GM21723 (cell line): Measurements from ENCODE around the gene SPRR1B.
"Not testable (repeated sequence)": the region's sequence is repeated elsewhere in the genome, so short reads cannot be mapped to it uniquely, and the experiment has no call there.

ENCODE experiments used
- ATAC-seq: cut with Tn5 transposase; IDR thresholded peaks from one replicate; pipeline ENCODE4 v1.9.1; 2021; ENCODE audit warnings: mild to moderate bottlenecking, moderate library complexity; ENCODE audit not compliant: unreplicated experiment

Gene SPRR1B

GRCh38 chr1:153030895-153031294, at the start of gene SPRR1B:
Gene SPRR1B, plus strand, starts transcription at chr1:153031203. Its CDS starts 1,143 bp downstream, at chr1:153032346.
- ATAC-seq, result no peak

GRCh38 chr1:152982076-152982475, 48.9 kb upstream of the SPRR1B start:
- no peak for ATAC-seq

GRCh38 chr1:152983234-152983633, 47.8 kb upstream of the SPRR1B start:
- no peak for ATAC-seq

- no peak for ATAC-seq
Observed at GRCh38 chr1:152983743-152984142, 47.3 kb upstream of the SPRR1B start, which contains the start of gene SPRR1A. Gene SPRR1A, plus strand, starts transcription at chr1:152984081. Its CDS starts 1,150 bp downstream, at chr1:152985231.

- no peak for ATAC-seq
Observed at GRCh38 chr1:152986578-152986977, 44.4 kb upstream of the SPRR1B start.

- ATAC-seq, result no peak
Observed at GRCh38 chr1:152993186-152993585, 37.8 kb upstream of the SPRR1B start.

GRCh38 chr1:152995842-152996241, 35.2 kb upstream of the SPRR1B start:
- ATAC-seq, result no peak

GRCh38 chr1:152996633-152997400, 34.2 kb upstream of the SPRR1B start:
- ATAC-seq, result no peak

- ATAC-seq, result no peak
Observed at GRCh38 chr1:152997901-152998300, 33.1 kb upstream of the SPRR1B start.

- no peak for ATAC-seq
Observed at GRCh38 chr1:152998476-152998875, 32.5 kb upstream of the SPRR1B start.

GRCh38 chr1:152999818-153000217, 31.2 kb upstream of the SPRR1B start:
- no peak for ATAC-seq

GRCh38 chr1:153000294-153000693, 30.7 kb upstream of the SPRR1B start:
- ATAC-seq, result no peak

- ATAC-seq, result no peak
Observed at GRCh38 chr1:153001382-153001781, 29.6 kb upstream of the SPRR1B start, which contains the start of gene SPRR3. Gene SPRR3, plus strand, starts transcription at chr1:153001749. Its CDS starts 1,272 bp downstream, at chr1:153003021.

- ATAC-seq, result not testable (repeated sequence)
Observed at GRCh38 chr1:153011235-153011758, 19.7 kb upstream of the SPRR1B start.

- not testable (repeated sequence) for ATAC-seq
Observed at GRCh38 chr1:153021829-153022228, 9.2 kb upstream of the SPRR1B start.

- ATAC-seq, result not testable (repeated sequence)
Observed at GRCh38 chr1:153022340-153022739, 8.7 kb upstream of the SPRR1B start.

GRCh38 chr1:153023109-153023508, 7.9 kb upstream of the SPRR1B start:
- ATAC-seq, result no peak

GRCh38 chr1:153024413-153024812, 6.6 kb upstream of the SPRR1B start:
- ATAC-seq, result no peak

- no peak for ATAC-seq
Observed at GRCh38 chr1:153025797-153026196, 5.2 kb upstream of the SPRR1B start.

GRCh38 chr1:153028766-153029165, 2.2 kb upstream of the SPRR1B start:
- no peak for ATAC-seq

- ATAC-seq, result no peak
Observed at GRCh38 chr1:153032073-153032472, 1.1 kb downstream of the SPRR1B start.

GRCh38 chr1:153032677-153033308, 1.8 kb downstream of the SPRR1B start:
- no peak for ATAC-seq
